ENCODE measurements around the gene LCN12.

Gene LCN12

GRCh38 chr9:136958898-136959850, 7.1 kb downstream of the LCN12 start:
- DNase-seq = no peak

- no peak for DNase-seq
These were observed 8.3 kb downstream of the LCN12 start for GRCh38 chr9:136960212-136960937.

DNA sequence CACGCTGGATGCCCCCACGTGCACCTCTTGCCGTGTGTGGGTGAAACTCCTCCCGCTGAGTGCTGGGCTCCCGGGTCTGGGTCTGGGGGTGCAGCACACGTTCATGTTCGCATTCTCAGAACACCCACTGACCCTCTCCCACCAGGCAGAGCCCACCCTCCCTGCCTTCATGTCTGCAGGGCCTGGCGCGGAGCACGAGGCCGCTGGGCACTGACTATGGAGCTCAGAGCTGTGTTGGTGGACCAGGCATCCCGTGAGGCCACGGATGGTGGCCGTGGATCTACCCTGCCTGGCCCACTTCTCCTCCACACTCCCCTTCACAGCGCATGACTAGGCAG, 8.8 kb downstream of the LCN12 start:
- no peak for DNase-seq

DNA sequence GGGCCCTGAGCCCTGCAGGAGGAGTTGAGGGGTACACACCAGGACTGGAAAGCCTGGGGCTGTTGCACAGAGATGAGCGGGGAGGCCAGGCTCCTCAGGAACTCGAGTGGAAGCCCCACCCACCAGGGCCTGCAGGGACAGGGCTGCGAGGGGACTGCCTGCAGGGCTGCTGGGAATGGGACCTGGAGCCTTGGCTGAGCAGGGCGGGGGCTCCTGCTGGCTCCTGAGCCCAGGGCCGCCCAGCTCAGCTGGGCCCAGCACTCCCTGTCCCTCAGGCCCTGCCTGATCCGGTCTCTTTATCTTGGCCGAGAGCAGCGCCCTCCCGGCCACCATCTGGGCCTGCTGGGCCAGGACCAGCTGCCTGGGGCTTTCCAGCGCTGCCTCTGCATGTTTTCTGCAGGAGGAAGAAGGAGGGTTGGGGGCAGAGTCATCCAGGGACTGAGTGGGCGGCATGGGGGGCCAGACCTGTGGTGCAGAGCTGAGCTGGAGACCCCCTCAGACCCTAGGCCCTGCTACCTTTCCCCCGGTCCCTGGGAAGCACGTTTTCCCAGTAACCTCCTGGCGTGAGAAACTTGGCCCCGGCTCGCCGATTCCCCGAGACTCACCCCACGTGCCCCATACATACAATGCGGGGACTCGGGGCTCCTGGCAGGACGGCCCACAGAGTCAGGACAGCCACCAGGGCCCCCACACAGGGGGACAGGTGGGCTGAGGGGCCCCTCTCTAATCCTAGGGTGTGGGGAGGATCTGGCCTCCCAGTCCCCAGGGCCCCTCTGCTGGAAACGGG, 9.4 kb downstream of the LCN12 start:
- DNase-seq = peak; percentile 25

GRCh38 chr9:136962163-136962562, 10.1 kb downstream of the LCN12 start:
- DNase-seq = no peak

GRCh38 chr9:136962701-136963248, 10.7 kb downstream of the LCN12 start:
- DNase-seq = no peak

DNA sequence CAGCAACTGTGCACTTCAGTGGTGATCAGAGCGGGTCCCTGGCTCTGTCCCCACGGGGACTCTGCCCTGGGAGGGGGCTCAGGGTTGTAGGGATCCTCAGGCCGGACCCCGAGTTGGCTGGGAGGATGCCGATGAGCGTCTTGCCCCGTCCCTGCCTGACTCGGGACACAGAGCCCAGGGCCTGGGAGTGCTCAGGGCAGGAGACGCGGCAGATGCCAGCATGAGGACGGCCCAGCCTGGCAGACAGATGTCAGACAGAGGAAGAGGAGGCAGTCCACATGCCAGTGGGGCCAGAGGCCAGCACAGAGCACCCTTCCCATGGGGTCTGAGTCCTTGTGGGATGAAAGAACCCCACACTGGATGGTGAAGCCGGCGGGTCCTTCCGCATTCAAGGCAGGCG, 11.3 kb downstream of the LCN12 start:
- DNase-seq = no peak

DNA sequence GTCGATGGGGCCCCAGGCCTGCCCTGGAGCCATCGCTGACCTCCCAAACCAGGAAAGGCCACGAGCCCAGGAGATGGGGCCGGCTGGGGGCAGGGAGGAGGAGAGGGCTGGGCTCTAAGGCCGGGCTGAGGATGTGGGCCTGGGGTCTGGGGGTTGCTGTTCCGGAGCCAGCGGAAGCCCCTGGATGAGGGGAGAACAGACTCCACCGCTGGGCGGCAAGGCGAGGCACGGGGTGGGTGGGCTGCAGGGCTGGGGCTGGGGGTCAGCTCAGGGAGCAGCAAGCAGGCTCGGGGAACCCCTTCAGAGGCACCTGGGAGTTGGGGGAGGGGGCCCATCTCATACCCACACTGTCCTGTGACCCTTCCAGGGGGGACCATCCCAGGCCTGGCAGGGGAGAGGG, 11.7 kb downstream of the LCN12 start:
- no peak for DNase-seq

GRCh38 chr9:136964171-136964689, 12.2 kb downstream of the LCN12 start:
- peak; percentile 20 for DNase-seq

GRCh38 chr9:136964833-136965422, 12.9 kb downstream of the LCN12 start:
- no peak for DNase-seq

GRCh38 chr9:136965771-136966484, 13.9 kb downstream of the LCN12 start:
- DNase-seq = no peak

- no peak for DNase-seq
These were observed 16.5 kb downstream of the LCN12 start for GRCh38 chr9:136968333-136969127.

DNA sequence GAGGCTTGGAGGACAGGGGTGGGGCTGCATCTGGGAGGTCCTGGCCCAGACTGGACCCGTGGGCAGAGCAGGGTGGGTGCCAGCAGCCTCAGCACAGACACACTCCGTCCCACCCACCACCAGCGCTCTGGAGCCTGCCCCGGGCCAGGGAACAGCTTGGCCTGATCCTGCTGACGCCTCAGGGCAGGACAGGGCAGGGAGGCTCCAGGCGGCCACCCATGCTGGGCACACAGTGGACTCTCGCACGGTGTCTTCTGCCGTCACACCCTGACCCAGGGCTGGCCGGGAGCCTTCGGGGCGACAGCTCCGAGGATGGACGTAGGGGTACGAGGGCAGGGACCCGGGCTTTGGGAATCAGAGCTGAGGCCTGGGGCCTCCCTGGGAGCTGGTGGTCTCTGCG, 17.1 kb downstream of the LCN12 start:
- no peak for DNase-seq

DNA sequence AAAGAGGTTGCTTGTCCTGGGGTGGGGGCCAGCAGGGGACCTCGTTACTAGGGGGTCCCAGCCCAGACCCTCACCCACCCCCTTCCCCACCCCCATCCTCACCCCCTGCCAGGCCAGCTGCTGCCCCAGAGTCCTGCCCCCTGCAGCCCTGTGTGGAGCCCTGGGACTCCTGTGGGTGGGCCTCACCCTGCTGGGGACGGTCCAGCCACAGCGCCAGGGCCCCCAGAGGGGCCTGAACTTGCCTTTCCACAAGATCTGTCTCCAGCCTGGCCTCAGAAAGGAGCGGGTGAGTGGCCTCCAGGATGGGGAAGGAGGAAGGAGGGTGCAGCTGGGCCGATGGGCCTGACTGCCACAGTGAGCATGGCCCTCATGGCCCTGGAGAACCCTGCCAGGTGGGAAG, 17.7 kb downstream of the LCN12 start:
- DNase-seq = no peak

GRCh38 chr9:136970361-136970760, 18.3 kb downstream of the LCN12 start:
- DNase-seq = no peak

DNA sequence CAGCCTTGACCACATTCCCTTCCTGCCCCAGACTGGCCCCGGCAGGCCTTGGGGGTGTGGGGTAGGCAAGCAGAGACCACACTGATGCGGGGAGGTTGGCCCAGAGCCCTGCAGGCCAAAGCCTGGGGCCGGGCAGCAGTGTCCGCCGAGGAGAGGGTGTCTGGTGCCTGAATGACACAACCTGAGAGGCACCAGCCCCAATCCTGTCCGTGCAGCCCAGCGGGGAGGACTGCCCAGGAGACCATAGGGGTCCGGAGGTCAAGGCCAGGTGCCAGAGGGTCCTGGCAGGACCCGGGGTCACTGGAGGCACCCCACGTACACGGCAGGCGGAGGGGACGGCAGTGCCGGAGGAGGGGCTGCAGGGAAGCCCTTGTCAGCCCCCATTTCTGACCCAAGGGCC, 19.7 kb downstream of the LCN12 start:
- DNase-seq = no peak

DNA sequence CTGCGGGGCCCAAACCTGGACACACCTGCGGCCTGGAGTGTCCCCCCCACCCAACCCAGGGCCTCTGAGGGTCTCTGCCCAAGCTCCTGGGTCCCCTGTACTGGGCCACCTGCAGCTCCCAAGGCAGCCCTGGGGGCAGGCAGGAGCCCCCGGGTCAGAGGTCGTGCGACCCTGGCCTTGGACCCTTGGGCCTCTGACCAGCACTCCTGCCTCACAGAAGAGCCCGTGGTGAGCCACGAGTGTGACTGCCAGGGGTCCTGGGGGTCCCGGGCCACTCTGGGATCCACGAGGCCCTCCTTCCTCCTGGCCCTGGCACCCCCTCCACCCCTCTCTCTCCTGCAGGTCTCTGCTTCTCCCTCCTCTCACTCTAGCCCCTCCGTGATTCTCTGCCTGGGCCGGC, 20.3 kb downstream of the LCN12 start:
- DNase-seq = no peak

- no peak for DNase-seq
These were observed 20.7 kb downstream of the LCN12 start for GRCh38 chr9:136972743-136973142.

- no peak for DNase-seq
These were observed 21.8 kb downstream of the LCN12 start for GRCh38 chr9:136973618-136974617.

Data from NCI-H82 (cell line).